ENCODE data around the gene LIMD2.

- TF ChIP-seq, protein P1, sequence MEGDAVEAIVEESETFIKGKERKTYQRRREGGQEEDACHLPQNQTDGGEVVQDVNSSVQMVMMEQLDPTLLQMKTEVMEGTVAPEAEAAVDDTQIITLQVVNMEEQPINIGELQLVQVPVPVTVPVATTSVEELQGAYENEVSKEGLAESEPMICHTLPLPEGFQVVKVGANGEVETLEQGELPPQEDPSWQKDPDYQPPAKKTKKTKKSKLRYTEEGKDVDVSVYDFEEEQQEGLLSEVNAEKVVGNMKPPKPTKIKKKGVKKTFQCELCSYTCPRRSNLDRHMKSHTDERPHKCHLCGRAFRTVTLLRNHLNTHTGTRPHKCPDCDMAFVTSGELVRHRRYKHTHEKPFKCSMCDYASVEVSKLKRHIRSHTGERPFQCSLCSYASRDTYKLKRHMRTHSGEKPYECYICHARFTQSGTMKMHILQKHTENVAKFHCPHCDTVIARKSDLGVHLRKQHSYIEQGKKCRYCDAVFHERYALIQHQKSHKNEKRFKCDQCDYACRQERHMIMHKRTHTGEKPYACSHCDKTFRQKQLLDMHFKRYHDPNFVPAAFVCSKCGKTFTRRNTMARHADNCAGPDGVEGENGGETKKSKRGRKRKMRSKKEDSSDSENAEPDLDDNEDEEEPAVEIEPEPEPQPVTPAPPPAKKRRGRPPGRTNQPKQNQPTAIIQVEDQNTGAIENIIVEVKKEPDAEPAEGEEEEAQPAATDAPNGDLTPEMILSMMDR (IDR thresholded peaks at IDR 0.05 in 4 of 5, conservative IDR thresholded peaks at IDR 0.05 in 1 of 5): no peak
- no peak for TF ChIP-seq POLR2A (IDR thresholded peaks at IDR 0.05)
Observed at GRCh38 chr17:63698381-63698885, 1.5 kb downstream of the LIMD2 start.
